ENCODE measurements around the gene CSRNP3.

DNA sequence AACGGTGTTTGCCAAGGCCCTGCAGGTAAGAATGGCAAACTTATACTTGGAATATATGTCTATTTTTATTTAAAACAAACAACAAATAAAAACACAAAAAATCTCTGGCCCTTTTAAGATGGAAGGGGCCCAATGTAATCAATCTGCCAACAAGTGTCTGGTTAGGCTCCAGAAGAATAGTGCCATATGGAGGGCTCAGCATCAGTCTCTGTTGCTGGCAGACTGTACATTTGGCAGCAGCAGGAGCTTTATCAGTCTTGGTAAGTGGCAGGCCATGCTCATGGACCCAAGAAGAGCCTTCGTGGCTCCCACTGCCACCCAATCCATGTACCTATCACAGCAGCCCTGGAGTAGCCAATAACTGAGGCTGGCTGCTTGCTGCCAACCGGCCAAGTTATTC lies 223.4 kb downstream of the CSRNP3 start:
- TF ChIP-seq POLR2A (IDR thresholded peaks at IDR 0.05), result no peak
- TF ChIP-seq, protein P1, sequence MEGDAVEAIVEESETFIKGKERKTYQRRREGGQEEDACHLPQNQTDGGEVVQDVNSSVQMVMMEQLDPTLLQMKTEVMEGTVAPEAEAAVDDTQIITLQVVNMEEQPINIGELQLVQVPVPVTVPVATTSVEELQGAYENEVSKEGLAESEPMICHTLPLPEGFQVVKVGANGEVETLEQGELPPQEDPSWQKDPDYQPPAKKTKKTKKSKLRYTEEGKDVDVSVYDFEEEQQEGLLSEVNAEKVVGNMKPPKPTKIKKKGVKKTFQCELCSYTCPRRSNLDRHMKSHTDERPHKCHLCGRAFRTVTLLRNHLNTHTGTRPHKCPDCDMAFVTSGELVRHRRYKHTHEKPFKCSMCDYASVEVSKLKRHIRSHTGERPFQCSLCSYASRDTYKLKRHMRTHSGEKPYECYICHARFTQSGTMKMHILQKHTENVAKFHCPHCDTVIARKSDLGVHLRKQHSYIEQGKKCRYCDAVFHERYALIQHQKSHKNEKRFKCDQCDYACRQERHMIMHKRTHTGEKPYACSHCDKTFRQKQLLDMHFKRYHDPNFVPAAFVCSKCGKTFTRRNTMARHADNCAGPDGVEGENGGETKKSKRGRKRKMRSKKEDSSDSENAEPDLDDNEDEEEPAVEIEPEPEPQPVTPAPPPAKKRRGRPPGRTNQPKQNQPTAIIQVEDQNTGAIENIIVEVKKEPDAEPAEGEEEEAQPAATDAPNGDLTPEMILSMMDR (IDR thresholded peaks at IDR 0.05), result no peak

Measured in right lobe of liver (tissue), 4 donors.